Body of pancreas (tissue), 4 donors: Measurements from ENCODE around the gene SPP1.

ENCODE experiments used
- CTCF ChIP-seq, 7 experiments: fragments of 450-650 bp in 4 of 7; fragments of 200-600 bp in 3 of 7; sonication (generic) in 3 of 7; IDR thresholded peaks; one replicate each; pipeline ENCODE4 v1.5.1; 2016 to 2019; ENCODE audit warnings: antibody characterized with exemption in 7 of 7
- POLR2A ChIP-seq, 3 donors: fragments of 450-650 bp; IDR thresholded peaks; one replicate each; pipeline ENCODE4 v1.6.1; 2016; ENCODE audit warnings: antibody characterized with exemption in 3 of 3, mild to moderate bottlenecking in 2 of 3

GRCh38 chr4:88006956-88007303 lies 31.4 kb downstream of the SPP1 start:
- no peak for TF ChIP-seq POLR2A (IDR thresholded peaks at IDR 0.05)
- no peak for TF ChIP-seq CTCF (IDR thresholded peaks at IDR 0.05)
